ENCODE results near the gene TMEM219.
A peak's percentile ranks its signal among the peaks of the same experiment; 100 is the strongest.

TMEM219 gene

DNA sequence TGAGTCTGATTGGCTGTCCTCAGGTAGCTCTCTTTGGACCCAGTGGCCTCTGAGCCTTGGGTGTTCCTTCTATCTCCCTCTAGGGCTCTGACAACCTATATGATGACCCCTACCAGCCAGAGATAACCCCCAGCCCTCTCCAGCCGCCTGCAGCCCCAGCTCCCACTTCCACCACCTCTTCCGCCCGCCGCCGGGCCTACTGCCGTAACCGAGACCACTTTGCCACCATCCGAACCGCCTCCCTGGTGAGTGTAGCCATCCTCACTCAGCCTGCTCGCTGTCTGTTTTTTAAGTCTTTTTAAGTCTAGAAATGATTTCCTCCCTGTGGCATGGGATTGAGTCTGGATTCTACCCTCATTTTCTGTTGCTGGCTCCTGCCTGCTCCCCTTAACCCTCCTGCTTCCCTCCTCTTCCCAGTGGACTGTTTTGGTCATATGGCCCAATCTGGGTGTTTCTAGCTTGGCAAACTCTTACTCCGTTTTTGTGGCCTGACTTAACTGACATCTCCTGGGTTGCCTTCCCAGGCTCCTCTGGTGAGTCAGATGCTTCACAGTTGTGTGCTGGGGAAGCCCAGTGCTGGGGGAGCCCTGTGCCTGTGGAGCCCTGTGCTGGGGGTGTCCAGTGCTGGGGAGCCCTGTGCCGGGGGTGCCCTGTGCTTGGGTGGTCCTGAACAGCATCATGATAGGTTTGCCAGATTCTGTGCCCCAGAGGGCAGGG, 21.7 kb downstream of the TMEM219 start:
- no peak for DNase-seq

GRCh38 chr16:29984137-29984763, 22.4 kb downstream of the TMEM219 start:
- no peak for DNase-seq

DNA sequence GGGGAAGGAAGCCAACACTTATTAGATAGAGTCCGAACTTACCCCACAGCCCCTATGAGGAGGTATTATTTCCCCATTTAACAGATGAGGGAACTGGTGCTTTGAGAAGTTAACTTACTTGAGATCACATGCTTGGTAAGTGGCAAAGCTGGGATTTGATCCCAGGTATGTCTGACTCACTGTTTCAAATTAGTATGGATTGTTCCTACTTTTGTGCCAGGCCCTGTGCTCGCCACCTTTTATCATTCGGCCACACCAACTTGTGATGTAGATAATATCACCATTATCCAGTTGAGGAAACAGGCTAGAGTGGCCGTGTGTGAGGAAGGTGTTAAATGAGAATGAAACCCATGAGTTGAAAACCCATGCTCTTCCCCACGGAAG, 22.9 kb downstream of the TMEM219 start:
- DNase-seq, result no peak

- no peak for DNase-seq
Observed at GRCh38 chr16:29985271-29985811, 23.5 kb downstream of the TMEM219 start.

- no peak for DNase-seq
Observed at GRCh38 chr16:29986231-29986630, 24.4 kb downstream of the TMEM219 start.

GRCh38 chr16:29986931-29987330, 25.1 kb downstream of the TMEM219 start:
- no peak for DNase-seq

DNA sequence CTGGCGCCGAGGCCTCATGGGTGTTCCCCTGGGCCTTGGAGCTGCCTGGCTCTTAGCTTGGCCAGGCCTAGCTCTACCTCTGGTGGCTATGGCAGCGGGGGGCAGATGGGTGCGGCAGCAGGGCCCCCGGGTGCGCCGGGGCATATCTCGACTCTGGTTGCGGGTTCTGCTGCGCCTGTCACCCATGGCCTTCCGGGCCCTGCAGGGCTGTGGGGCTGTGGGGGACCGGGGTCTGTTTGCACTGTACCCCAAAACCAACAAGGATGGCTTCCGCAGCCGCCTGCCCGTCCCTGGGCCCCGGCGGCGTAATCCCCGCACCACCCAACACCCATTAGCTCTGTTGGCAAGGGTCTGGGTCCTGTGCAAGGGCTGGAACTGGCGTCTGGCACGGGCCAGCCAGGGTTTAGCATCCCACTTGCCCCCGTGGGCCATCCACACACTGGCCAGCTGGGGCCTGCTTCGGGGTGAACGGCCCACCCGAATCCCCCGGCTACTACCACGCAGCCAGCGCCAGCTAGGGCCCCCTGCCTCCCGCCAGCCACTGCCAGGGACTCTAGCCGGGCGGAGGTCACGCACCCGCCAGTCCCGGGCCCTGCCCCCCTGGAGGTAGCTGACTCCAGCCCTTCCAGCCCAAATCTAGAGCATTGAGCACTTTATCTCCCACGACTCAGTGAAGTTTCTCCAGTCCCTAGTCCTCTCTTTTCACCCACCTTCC, 25.6 kb downstream of the TMEM219 start:
- DNase-seq, result no peak

DNA sequence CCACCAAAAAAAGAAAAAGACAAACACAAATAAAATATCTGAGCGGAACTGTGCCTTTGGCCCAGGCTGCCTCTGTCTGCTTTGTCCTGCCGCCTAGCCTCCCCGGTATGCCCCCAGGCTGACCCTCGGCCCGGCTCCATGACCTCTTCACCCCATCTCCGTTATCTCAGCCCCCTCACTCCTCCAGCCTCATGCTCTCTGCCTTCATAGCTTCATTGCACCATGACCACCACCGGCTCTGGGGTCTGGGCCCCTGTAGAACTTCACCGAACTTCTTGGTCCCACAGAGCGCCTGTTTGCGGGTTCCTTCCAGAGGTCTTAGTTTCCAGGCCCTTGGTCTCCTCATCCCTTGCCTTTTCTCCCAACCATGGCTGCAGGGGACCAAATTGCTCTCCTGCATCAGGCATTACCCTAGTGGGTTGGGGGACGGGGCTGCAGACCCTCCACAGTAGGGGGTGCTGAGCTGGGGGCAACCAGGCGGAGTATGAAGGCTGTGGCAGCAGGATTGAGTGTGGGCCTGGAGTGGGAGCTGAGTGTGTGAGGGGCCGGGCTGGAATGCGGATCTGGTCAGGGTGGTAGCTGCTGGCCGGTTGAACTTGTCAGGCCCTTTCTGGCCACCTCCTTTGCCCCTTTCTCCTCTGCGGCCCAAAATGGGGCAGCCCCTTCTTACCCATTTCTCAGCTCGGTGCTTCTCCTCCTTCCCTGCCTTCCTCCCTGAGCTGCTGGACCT, 26.6 kb downstream of the TMEM219 start:
- no peak for DNase-seq

DNA sequence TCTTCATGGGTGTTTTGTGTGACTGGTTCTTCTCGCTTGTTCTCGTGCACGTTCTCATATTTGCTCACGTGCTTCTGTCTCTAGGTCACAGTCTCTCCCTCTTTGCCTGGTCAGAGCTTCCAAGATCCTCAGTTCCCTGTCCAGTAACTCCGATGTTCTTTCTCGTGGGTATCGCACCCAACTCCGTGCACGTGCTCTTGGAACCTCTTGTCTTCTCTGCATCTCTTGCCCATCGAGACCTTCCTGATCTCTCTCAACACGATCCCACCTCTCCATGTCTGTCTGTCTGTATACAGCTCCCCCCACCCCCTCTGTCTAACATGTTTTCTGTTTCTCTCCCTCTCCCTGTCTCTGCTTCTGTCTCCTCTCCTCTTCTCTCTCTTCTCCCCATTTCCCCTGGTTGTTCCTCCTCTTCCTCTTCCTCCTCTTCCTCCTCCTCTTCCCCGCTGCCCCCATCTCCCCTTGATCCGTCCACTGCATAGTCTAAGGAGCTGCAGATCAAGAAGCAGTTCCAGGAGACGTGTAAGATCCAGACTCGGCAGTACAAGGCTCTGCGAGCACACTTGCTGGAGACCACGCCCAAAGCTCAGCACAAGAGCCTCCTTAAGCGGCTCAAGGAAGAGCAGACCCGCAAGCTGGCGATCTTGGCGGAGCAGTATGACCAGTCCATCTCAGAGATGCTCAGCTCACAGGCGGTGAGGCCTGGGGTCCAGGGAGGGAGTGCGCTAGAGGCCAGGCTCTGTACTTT, 27.4 kb downstream of the TMEM219 start:
- DNase-seq, result no peak

DNA sequence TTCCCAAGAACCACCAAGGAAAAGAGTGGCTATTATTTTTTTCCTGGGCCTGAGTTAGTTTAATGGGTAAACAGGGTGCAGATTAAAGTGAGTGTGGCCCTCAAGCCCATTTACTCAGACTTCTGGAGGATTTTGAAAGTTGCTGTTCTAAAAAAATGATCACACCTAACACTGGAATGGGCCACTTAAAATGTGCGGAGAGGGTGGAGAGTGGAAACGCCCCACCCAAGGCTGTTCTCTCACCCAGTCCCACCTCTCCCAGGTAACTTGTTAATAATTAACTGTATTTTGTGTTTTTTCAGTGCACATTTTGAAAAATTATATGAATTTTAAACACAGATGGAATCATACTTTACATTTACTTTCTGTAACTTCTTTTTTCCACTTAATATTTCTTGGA, 28.2 kb downstream of the TMEM219 start:
- no peak for DNase-seq

- DNase-seq, result no peak
Observed at GRCh38 chr16:29990883-29991570, 29.1 kb downstream of the TMEM219 start.

GRCh38 chr16:29991571-29991904, 29.7 kb downstream of the TMEM219 start:
- no peak for DNase-seq

GRCh38 chr16:29992344-29992967, 30.6 kb downstream of the TMEM219 start:
- DNase-seq, result no peak

DNA sequence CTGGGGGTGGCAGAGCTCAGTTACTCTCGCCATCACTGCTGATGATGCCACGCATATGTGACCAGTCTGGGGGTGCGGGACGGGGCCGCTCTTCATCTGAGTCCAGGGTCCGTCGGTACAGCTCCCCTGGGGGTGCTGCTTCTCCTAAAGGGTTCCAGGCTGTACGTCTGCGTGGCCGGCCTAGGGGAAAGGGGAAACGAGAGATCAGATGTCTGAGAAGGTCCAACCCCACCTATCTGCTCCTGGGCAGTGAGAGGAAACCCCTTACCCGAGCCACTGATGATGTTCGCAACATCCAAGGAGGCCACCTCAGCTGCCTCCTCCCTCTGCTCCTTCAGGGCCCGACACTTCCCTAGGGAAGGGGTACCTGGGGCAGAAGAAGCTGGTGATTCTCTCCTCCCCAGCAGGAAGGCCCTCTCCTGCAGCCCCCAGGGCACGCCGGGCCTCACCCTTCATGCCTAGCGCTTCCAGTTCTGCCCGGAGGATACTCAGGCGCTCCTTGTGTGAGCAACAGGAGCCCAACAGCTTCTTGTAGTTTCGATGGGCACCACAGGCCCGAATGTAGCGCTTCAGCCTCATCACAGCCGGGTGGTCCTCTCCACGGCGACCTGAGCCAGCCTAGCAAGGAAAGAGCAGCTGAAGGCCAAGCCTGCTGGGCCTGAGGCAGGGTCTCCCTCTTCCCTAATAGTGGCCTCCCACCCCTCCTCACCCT, 31.5 kb downstream of the TMEM219 start:
- no peak for DNase-seq

DNA sequence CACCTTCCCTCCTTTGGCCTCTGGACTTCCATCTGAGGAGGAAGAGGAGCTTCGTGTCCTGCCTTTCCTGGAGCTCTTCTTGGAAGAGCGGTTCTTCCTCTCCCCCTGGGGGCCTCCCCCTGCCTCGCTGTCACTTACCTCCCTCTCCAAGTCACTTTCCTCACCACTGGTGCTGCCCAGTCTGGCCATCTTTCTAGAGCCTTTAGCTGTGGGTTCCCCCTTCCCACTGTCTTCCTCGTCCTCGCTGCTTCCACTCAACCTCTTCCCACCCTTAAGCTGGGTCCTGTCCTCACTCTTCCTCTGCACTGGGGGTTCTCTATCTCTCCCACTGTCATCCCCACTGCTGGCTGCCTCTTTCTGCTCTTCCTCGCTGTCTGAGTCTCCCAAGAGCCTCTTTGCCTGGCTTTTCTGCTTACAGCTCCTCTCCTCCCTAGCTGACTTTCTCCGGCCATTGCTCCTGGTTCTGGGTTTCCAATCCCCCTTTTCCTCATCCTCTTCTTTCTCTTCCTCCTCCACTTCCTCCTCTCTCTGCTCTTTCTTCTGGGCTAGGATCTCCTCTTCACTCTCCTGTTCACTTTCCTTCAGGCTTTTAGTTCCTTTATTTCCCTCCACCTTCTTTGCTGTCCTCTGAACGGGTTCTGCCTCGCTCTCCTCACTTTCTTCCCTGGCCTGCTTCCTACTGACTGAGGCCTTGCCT, 32.2 kb downstream of the TMEM219 start:
- no peak for DNase-seq

DNA sequence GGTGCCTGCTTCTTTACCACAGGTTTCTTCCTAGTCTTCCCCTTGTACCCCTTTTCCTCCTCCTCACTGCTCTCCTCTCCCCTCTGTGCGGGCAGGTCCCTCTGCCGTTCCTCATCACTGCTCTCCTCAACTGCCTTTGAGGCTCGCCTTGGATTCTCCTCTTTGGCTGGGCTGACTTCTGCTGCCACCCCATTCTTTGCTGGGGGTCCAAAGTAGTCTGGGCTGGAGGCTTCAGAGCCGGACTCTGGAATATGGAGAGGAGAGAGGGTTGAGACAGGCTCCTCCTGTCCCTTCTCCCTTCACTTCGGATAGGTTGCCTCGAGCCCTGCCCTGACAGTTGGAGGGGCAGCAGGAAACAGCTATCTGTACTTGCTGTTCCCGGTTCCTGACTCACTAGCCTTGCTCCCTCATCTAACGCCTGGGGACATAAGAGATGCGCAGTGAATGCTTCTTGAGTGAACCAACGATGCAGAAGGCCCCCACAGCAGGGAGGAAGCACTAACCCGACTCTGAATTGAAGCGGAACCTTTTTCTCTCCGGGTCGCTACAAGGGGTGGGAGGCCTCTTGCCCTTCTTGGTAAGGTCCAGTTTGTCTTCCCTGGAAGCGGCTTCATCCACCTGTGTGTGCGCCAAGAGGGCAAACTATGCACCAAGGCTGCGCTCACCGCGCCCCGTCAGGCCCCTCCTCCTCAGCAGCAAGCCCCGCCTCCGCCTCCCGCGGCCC, 32.9 kb downstream of the TMEM219 start:
- DNase-seq, result no peak

DNA sequence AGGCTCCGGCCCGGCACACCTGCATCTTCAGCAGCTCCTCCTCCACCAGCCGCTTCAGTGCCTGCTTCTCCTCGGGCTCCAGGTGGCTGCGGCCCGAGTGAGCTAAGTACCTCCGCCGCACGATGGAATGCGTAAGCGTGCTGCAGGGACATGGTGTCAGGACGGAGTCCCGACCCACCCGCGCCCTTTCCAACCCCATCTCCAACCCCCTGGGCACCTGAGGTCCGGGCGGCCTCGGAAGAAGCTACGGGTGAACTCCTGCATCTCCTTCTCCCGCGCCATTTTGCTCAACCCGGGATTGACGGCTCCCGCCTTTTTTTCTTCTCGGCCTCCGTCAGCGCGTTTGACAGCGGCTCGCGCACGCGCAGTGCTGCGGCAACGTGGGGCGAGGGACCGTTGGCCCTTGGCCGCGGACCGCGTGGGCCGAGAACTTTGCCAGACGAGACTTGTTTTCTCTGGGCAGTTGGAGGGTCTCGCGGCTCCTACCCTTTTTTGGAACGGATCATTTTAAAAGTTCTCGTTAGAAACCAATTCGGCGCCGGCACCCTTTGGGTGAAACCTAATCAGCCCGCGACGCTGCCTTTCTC, 33.5 kb downstream of the TMEM219 start, which contains the start of gene HIRIP3:
TSS of gene HIRIP3 (minus strand) at position 294 of the 587 bp plus-strand sequence. CDS start at position 282, 12 bp downstream.
- DNase-seq, result peak; percentile 84

DNA sequence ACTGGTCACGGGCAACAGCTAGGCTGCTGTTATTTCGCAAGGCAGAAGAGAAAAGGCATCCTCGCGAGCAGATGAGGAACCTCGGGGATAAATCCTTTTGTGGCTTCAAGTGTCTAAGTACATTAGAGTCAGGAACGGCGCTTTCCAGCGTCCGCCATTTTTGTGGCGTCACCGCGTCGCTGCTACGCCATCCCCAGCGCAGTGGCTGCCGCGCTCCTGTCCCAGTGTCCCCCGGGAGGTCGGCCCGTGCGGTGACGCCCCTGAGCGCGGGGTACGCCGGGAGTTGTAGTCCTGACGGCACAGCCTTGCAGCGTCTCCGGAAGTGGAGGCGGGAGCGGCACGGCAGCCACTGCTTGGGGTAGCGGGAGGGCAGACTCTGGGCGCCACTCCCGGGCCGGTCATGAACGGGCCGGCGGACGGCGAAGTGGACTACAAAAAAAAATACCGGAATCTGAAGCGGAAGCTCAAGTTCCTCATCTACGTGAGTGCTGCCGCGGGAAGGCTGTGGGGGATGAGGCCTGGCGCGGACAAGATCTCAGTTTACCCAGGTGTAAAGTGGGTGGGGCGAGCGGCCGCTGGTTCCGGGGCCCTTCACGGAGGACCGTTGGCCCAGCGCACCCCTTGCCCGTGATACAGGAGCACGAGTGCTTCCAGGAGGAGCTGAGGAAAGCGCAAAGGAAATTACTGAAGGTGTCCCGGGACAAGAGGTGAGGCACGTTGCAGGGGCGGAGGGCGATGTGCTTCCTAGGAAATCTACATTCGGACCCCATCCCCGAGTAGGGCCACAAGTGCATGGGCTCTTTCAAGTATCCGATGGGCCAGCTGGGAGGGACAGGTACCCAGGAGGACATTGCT, 34.3 kb downstream of the TMEM219 start, which contains the start of gene INO80E:
TSS of gene INO80E (plus strand) at position 331 of the 855 bp plus-strand sequence. CDS start at position 401, 70 bp downstream.
- DNase-seq, result peak; percentile 100

Measured in effector CD4-positive, alpha-beta T cell (primary cell).